Measurements from ENCODE around the gene ADAMTS12. TPM values are rescaled to one million over a fixed set of nuclear protein-coding genes. Genes with fewer than 3 reads are reported as not detected.

ADAMTS12 gene
- polyA plus RNA-seq, 1 of the 3 experiments (the other 2 are of a cell fraction): 2.5 TPM

DNA sequence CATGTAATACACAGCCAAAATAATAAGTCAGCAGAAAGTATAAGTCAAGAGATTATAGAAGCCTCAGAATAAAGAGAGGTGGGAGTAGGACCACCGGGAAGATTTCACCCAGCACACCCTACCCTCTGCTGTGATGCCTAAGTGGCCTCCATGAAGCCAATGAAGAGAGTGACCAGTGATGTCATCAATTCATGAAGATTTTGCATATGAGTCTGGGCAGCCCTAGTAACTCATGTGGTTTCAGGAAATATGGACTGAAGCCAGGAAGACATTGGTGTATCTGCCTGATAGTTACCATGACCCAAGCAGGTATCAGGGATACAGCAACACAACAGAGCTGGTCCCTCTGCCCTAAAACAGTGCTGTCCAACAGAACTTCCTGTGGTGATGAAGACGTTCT, 135.3 kb downstream of the ADAMTS12 start:
- no peaks in the 10 kb centered on the region for H3K79me2 ChIP-seq (ENCODE audit: insufficient read depth)
- no peaks in the 10 kb centered on the region for H4K20me1 ChIP-seq (ENCODE audit: insufficient read depth)
- H3K9me2 ChIP-seq: no peaks in the 10 kb centered on the region
- no peak overlapping the region for H3K27ac ChIP-seq (ENCODE audit: low read depth in 2 of 2, low read length in 1 of 2)
- POLR2A ChIA-PET: no interaction called here
- TF ChIP-seq FOXJ3 (CRISPR knock-in tag; IDR thresholded peaks at IDR 0.05) (no peak), RCOR1 (IDR thresholded peaks at IDR 0.05; ENCODE audit: low read length) (no peak), JUND (IDR thresholded peaks at IDR 0.05) (no peak), EZH2phosphoT487 (IDR thresholded peaks at IDR 0.05; ENCODE audit: borderline replicate concordance, low read depth) (no peak), RXRA (IDR thresholded peaks at IDR 0.05; ENCODE audit: borderline replicate concordance, low read depth) (no peak), NFIC (IDR thresholded peaks at IDR 0.05; ENCODE audit: borderline replicate concordance) (no peak), NRF1 (IDR thresholded peaks at IDR 0.05; ENCODE audit: low read depth, low read length) (no peak), ELF1 (IDR thresholded peaks at IDR 0.05) (no peak), MXI1 (IDR thresholded peaks at IDR 0.05; ENCODE audit: low read depth, low read length) (no peak), TCF12 (IDR thresholded peaks at IDR 0.05) (no peak), CHD2 (IDR thresholded peaks at IDR 0.05; ENCODE audit: low read length, partially characterized antibody) (no peak), YY1 (IDR thresholded peaks at IDR 0.05; ENCODE audit: low read depth) (no peak), TEAD4 (IDR thresholded peaks at IDR 0.05; ENCODE audit: borderline replicate concordance, insufficient read depth) (no peak)
- TF ChIP-seq, protein P1, sequence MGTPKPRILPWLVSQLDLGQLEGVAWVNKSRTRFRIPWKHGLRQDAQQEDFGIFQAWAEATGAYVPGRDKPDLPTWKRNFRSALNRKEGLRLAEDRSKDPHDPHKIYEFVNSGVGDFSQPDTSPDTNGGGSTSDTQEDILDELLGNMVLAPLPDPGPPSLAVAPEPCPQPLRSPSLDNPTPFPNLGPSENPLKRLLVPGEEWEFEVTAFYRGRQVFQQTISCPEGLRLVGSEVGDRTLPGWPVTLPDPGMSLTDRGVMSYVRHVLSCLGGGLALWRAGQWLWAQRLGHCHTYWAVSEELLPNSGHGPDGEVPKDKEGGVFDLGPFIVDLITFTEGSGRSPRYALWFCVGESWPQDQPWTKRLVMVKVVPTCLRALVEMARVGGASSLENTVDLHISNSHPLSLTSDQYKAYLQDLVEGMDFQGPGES (IDR thresholded peaks at IDR 0.05; ENCODE audit: low read depth, low read length): no peak
- TF ChIP-seq, protein P2, sequence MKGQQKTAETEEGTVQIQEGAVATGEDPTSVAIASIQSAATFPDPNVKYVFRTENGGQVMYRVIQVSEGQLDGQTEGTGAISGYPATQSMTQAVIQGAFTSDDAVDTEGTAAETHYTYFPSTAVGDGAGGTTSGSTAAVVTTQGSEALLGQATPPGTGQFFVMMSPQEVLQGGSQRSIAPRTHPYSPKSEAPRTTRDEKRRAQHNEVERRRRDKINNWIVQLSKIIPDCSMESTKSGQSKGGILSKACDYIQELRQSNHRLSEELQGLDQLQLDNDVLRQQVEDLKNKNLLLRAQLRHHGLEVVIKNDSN (IDR thresholded peaks at IDR 0.05; ENCODE audit: borderline replicate concordance, low read depth): no peak
- TF ChIP-seq, protein P3, sequence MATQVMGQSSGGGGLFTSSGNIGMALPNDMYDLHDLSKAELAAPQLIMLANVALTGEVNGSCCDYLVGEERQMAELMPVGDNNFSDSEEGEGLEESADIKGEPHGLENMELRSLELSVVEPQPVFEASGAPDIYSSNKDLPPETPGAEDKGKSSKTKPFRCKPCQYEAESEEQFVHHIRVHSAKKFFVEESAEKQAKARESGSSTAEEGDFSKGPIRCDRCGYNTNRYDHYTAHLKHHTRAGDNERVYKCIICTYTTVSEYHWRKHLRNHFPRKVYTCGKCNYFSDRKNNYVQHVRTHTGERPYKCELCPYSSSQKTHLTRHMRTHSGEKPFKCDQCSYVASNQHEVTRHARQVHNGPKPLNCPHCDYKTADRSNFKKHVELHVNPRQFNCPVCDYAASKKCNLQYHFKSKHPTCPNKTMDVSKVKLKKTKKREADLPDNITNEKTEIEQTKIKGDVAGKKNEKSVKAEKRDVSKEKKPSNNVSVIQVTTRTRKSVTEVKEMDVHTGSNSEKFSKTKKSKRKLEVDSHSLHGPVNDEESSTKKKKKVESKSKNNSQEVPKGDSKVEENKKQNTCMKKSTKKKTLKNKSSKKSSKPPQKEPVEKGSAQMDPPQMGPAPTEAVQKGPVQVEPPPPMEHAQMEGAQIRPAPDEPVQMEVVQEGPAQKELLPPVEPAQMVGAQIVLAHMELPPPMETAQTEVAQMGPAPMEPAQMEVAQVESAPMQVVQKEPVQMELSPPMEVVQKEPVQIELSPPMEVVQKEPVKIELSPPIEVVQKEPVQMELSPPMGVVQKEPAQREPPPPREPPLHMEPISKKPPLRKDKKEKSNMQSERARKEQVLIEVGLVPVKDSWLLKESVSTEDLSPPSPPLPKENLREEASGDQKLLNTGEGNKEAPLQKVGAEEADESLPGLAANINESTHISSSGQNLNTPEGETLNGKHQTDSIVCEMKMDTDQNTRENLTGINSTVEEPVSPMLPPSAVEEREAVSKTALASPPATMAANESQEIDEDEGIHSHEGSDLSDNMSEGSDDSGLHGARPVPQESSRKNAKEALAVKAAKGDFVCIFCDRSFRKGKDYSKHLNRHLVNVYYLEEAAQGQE (IDR thresholded peaks at IDR 0.05; ENCODE audit: low read depth, low read length): no peak
- TF ChIP-seq, protein P4, sequence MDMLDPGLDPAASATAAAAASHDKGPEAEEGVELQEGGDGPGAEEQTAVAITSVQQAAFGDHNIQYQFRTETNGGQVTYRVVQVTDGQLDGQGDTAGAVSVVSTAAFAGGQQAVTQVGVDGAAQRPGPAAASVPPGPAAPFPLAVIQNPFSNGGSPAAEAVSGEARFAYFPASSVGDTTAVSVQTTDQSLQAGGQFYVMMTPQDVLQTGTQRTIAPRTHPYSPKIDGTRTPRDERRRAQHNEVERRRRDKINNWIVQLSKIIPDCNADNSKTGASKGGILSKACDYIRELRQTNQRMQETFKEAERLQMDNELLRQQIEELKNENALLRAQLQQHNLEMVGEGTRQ (IDR thresholded peaks at IDR 0.05; ENCODE audit: borderline replicate concordance, low read depth, low read length): no peak
- TF ChIP-seq, protein P5, sequence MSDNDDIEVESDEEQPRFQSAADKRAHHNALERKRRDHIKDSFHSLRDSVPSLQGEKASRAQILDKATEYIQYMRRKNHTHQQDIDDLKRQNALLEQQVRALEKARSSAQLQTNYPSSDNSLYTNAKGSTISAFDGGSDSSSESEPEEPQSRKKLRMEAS (IDR thresholded peaks at IDR 0.05; ENCODE audit: low read depth): no peak
- TF ChIP-seq, protein P6, sequence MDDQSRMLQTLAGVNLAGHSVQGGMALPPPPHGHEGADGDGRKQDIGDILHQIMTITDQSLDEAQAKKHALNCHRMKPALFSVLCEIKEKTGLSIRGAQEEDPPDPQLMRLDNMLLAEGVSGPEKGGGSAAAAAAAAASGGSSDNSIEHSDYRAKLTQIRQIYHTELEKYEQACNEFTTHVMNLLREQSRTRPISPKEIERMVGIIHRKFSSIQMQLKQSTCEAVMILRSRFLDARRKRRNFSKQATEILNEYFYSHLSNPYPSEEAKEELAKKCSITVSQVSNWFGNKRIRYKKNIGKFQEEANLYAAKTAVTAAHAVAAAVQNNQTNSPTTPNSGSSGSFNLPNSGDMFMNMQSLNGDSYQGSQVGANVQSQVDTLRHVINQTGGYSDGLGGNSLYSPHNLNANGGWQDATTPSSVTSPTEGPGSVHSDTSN (IDR thresholded peaks at IDR 0.05): no peak
- no peaks in the 10 kb centered on the region for H3K36me3 ChIP-seq (replicated peaks in 1 of 2; ENCODE audit: control insufficient read depth in 1 of 2, insufficient read depth in 2 of 2, low read length in 1 of 2)
- no peaks in the 10 kb centered on the region for H3K9me3 ChIP-seq
- no peaks in the 10 kb centered on the region for H3F3A ChIP-seq (replicated peaks; ENCODE audit: insufficient read depth)
- no peaks in the 10 kb centered on the region for H3K27me3 ChIP-seq (ENCODE audit: insufficient read depth)
- H3K9ac ChIP-seq: no peak overlapping the region
- H3K4me3 ChIP-seq (ENCODE audit: low read depth in 2 of 2, low read length in 1 of 2): no peak overlapping the region
- CTCF ChIA-PET: no interaction called here
- DNase-seq: no peak
- no peaks in the 10 kb centered on the region for H3K4me1 ChIP-seq (ENCODE audit: control insufficient read depth in 1 of 2, insufficient read depth in 2 of 2, low read depth in 1 of 2, low read length in 1 of 2)
- no peak overlapping the region for H2AFZ ChIP-seq (ENCODE audit: low read depth)
- WGBS (ENCODE audit: low lambda C conversion rate): 26% methylated on average over 2 of the region's 2 CpGs
- H3K4me2 ChIP-seq: no peak overlapping the region

Data from SK-N-SH (cell line).